Activated naive CD4-positive, alpha-beta T cell treated with anti-CD3 and anti-CD28 coated beads, Interleukin-2, amount 10 ng/mL, durations not matched to agents 7 days and 5 days (primary cell): ENCODE data around the gene AKT1S1.
A peak's percentile ranks its signal among the peaks of the same experiment; 100 is the strongest.

Source experiments
- CTCF ChIA-PET: fragments of 350-600 bp; sonication (Branson Sonifier 250); formaldehyde crosslinking; loops from one replicate; lab custom pipeline; 2021; ENCODE audit warnings: antibody characterized with exemption; lab: Charles Lee
- DNase-seq: peaks from one replicate; pipeline ENCODE4 v3.0.0-alpha.2; 2020
- H3K27ac Mint-ChIP-seq: one replicate; pipeline ENCODE4 v1.8.0; 2021; ENCODE audit warnings: mild to moderate bottlenecking, moderate library complexity, mixed read lengths
- H3K27me3 Mint-ChIP-seq: one replicate; pipeline ENCODE4 v1.8.0; 2021; ENCODE audit warnings: mild to moderate bottlenecking, mixed read lengths
- H3K36me3 Mint-ChIP-seq: one replicate; pipeline ENCODE4 v1.8.0; 2021; ENCODE audit warnings: mixed read lengths
- H3K4me1 Mint-ChIP-seq: one replicate; pipeline ENCODE4 v1.8.0; 2021; ENCODE audit warnings: mixed read lengths
- H3K4me3 Mint-ChIP-seq: one replicate; pipeline ENCODE4 v1.8.0; 2021; ENCODE audit warnings: mild to moderate bottlenecking, moderate library complexity, mixed read lengths
- H3K9me3 Mint-ChIP-seq: one replicate; pipeline ENCODE4 v1.8.0; 2021; ENCODE audit warnings: mixed read lengths

The AKT1S1 gene

GRCh38 chr19:49894011-49894664, 17.0 kb upstream of the AKT1S1 start:
- Mint-ChIP-seq H3K36me3 (peaks cover 2% of the 10 kb centered on the region), H3K9me3 (no peaks in the 10 kb centered on the region), H3K4me3 (no peak overlapping the region), H3K4me1 (peaks cover 42% of the 10 kb centered on the region), H3K27me3 (peaks cover 43% of the 10 kb centered on the region), H3K27ac (no peak overlapping the region)
- no peak for DNase-seq
- CTCF ChIA-PET, result interaction anchor here (1.4 kb wide), 1 partner anchor 17 kb away, joined by 4 read pairs; no protein-coding TSS in a partner anchor

DNA sequence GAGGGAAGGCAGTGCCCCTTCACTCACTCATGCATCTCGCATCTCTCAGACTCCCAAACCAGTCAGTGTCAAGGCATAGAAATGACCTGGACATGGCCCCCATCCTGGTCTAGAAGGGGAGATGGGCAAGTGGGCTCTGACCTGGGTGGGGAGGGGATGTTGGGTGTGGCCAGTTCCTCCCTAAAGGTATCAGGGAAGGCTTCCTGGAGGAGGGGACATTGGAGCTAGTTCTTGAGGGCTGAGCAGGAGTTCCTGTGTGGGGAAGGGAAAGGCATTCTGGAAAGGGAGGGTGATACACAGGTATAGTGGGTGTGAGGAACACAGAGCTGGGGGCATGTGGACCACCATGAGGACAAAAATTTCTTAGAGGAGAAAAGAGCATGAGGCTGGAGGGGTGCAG, 15.6 kb upstream of the AKT1S1 start:
- CTCF ChIA-PET, result no interaction called here

GRCh38 chr19:49891393-49891792, 14.2 kb upstream of the AKT1S1 start:
- H3K27ac Mint-ChIP-seq, result peak overlapping the region; percentile 75
- CTCF ChIA-PET, result interaction anchor here (1.1 kb wide), 1 partner anchor 82 kb away, joined by 3 read pairs; no protein-coding TSS in a partner anchor
- H3K9me3 Mint-ChIP-seq, result no peaks in the 10 kb centered on the region

More for the DNA sequence above, 15.6 kb upstream of the AKT1S1 start:
- Mint-ChIP-seq H3K4me3 (peak overlapping the region; percentile 26), H3K9me3 (no peaks in the 10 kb centered on the region), H3K4me1 (peaks cover 37% of the 10 kb centered on the region), H3K36me3 (peaks cover 2% of the 10 kb centered on the region), H3K27ac (no peak overlapping the region), H3K27me3 (peaks cover 43% of the 10 kb centered on the region)
- DNase-seq, result no peak

DNA sequence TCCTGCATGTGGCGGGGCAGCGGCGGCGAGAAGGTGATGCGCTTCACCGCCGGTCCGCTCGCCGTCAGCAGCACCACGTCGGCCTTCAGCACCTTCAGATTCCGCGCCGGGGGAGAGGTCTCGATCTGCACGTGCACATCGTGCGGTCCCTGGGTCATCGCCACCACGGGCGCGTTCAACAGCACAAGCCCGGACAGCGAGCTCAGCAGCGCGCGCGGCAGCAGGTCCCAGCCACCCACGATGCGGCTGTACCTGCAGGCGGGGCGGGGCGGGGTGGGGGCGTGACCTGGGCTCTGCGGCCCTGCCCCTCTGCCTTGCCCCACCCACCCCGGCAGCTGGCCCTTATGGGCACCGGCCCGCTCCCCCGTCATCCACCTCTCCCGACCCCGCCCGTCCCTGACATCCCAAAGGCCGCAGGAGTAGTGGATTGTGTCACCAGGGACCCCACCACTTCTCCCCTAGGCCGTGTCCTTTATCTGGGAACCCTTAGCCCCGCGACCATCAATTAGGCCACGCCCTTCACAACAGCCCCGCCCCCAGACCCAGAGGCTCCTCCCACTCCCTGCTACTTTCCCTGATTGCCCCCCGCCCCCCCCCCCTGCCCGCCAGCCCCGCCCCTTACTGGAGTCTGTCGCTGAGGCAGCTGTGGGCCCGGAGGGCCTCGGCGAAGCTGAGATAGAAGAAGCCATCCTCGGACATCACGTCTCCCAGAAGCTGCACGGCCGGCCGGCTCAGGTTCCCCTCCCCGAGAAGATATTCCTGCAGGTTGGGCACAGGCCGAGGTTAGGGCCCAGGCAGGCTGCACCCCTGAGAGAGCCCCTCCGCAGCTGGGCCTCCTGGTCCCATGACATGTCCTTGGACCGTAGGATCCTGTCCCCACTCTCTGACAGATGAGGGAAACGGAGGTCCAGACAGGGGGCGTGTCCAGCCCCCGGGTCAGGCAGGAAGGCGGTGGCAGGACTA, 13.5 kb upstream of the AKT1S1 start:
- peak; percentile 76 for DNase-seq
- Mint-ChIP-seq H3K36me3 (peaks cover 7% of the 10 kb centered on the region), H3K4me1 (peaks cover 17% of the 10 kb centered on the region), H3K27ac (peak overlapping the region; percentile 45), H3K4me3 (peak overlapping the region; percentile 66), H3K27me3 (peaks cover 38% of the 10 kb centered on the region), H3K9me3 (no peaks in the 10 kb centered on the region)
- CTCF ChIA-PET, result interaction anchor here (0.9 kb wide), 1 partner anchor 25 kb away, joined by 3 read pairs; no protein-coding TSS in a partner anchor

More at GRCh38 chr19:49891393-49891792, 14.2 kb upstream of the AKT1S1 start:
- DNase-seq, result no peak
- Mint-ChIP-seq H3K4me1 (peaks cover 24% of the 10 kb centered on the region), H3K4me3 (no peak overlapping the region), H3K27me3 (peaks cover 43% of the 10 kb centered on the region), H3K36me3 (peaks cover 4% of the 10 kb centered on the region)

DNA sequence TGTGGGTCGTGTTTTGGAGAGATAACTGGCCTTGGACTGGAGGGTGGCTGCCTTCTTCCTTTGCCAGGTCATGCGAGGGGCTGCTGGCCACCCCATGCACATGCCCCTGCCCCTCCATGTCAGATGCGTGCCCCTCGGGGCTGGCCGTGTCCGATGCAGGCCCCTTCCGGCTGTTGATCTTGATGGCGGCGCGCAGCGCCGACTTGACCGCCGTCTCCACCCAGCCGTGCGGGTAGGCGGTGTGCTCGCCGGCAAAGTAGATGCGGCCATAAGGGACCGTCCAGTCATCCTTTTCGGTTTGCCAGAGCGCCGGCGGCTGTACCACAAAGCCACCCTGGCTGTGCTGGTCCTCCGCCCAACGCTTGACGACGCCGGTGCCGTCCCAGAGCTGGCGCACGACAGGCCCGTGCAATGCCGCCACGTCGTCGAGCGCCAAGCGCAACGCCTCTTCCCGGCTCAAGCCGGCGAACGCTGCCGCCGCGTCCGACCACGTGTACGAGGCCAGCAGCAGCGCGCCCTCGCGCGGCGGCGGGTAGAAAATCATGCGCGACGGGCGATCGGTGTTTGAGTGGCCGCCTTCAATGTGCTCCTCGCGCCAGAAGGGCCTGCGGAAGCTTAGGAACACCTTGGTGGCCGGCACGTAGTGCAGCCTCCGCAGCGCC, 12.7 kb upstream of the AKT1S1 start:
- Mint-ChIP-seq H3K4me1 (peaks cover 14% of the 10 kb centered on the region), H3K27ac (peak overlapping the region; percentile 45), H3K27me3 (peaks cover 38% of the 10 kb centered on the region), H3K36me3 (peaks cover 13% of the 10 kb centered on the region), H3K9me3 (no peaks in the 10 kb centered on the region), H3K4me3 (peak overlapping the region; percentile 66)
- CTCF ChIA-PET, result interaction anchor here (0.5 to 0.9 kb wide), 2 partner anchors 25 to 28 kb away, joined by 3 read pairs; no protein-coding TSS in a partner anchor
- DNase-seq, result peak; percentile 83

GRCh38 chr19:49889038-49889686, 12.0 kb upstream of the AKT1S1 start:
- H3K4me1 Mint-ChIP-seq, result peaks cover 14% of the 10 kb centered on the region
- no peak for DNase-seq
- no peaks in the 10 kb centered on the region for H3K9me3 Mint-ChIP-seq
- CTCF ChIA-PET, result no interaction called here
- peaks cover 38% of the 10 kb centered on the region for H3K27me3 Mint-ChIP-seq
- H3K36me3 Mint-ChIP-seq, result peaks cover 18% of the 10 kb centered on the region
- H3K4me3 Mint-ChIP-seq, result no peak overlapping the region
- H3K27ac Mint-ChIP-seq, result no peak overlapping the region

DNA sequence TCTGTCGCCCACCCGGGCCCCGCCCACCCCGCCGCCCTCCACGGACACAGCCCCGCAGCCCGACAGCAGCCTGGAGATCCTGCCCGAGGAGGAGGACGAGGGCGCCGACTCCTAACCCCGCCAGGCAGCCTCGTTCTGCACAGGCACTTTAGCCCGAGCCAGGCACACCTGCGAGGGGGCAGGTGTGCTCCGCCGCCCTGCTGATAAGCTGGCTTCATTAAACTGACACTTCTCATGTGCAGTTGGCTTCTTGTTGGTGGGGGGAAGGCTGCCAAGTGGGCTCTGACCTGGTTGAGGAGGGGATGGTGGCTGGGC, 11.3 kb upstream of the AKT1S1 start:
- CTCF ChIA-PET, result interaction anchor here (0.6 kb wide), 1 partner anchor 818 kb away, joined by 3 read pairs; no protein-coding TSS in a partner anchor
- Mint-ChIP-seq H3K4me1 (peaks cover 14% of the 10 kb centered on the region), H3K4me3 (no peak overlapping the region)

GRCh38 chr19:49887665-49888509, 10.7 kb upstream of the AKT1S1 start:
- no peak overlapping the region for H3K4me3 Mint-ChIP-seq
- no peaks in the 10 kb centered on the region for H3K9me3 Mint-ChIP-seq
- DNase-seq, result no peak
- CTCF ChIA-PET, result interaction anchor here (0.6 kb wide), 1 partner anchor 819 kb away, joined by 3 read pairs; no protein-coding TSS in a partner anchor
- peaks cover 28% of the 10 kb centered on the region for H3K36me3 Mint-ChIP-seq
- H3K27ac Mint-ChIP-seq, result no peak overlapping the region
- H3K4me1 Mint-ChIP-seq, result peaks cover 14% of the 10 kb centered on the region
- peaks cover 32% of the 10 kb centered on the region for H3K27me3 Mint-ChIP-seq

More for the DNA sequence above, 11.3 kb upstream of the AKT1S1 start:
- H3K27me3 Mint-ChIP-seq, result peaks cover 37% of the 10 kb centered on the region
- peaks cover 22% of the 10 kb centered on the region for H3K36me3 Mint-ChIP-seq
- no peaks in the 10 kb centered on the region for H3K9me3 Mint-ChIP-seq
- DNase-seq, result no peak
- no peak overlapping the region for H3K27ac Mint-ChIP-seq

DNA sequence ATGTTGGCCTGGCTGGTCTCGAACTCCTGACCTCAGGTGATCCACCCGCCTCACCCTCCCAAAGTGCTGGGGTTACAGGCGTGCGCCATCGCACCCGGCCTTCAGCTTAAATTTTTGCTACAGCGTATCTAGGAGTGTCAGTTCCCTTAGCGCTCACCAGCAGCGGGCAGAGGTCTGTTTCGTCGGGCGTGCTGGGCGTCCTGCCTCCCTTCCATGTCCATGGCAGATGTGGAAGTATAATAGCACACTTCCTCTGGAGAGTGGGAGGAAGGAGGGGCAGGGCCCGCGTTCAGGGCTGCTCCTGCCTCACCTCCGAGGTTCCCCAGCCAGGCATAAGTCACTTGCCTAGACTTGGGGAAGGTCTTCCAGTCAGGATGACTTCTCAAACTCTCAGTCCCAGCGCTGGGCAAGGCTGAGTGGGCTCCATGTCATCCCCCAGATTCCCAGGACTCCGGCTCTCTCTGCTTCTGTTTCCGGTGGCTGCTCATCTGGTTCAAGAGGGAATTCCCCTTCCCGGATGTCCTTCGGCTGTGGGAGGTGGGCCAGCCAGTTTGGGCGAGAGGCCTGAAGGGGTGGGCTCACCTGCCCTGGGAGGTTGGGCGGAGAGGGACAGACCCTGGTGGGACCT, 10.0 kb upstream of the AKT1S1 start:
- CTCF ChIA-PET, result no interaction called here

GRCh38 chr19:49884760-49885159, 7.6 kb upstream of the AKT1S1 start:
- H3K4me1 Mint-ChIP-seq, result peaks cover 4% of the 10 kb centered on the region
- no peaks in the 10 kb centered on the region for H3K9me3 Mint-ChIP-seq
- CTCF ChIA-PET, result interaction anchor here (0.6 kb wide), 1 partner anchor 103 kb away, joined by 3 read pairs; no protein-coding TSS in a partner anchor
- H3K27me3 Mint-ChIP-seq, result peaks cover under 1% of the 10 kb centered on the region
- DNase-seq, result no peak
- peaks cover 42% of the 10 kb centered on the region for H3K36me3 Mint-ChIP-seq
- H3K4me3 Mint-ChIP-seq, result no peak overlapping the region
- no peak overlapping the region for H3K27ac Mint-ChIP-seq

More for the DNA sequence above, 10.0 kb upstream of the AKT1S1 start:
- Mint-ChIP-seq H3K4me1 (peaks cover 10% of the 10 kb centered on the region), H3K9me3 (no peaks in the 10 kb centered on the region), H3K4me3 (no peak overlapping the region), H3K27ac (no peak overlapping the region), H3K36me3 (peaks cover 31% of the 10 kb centered on the region), H3K27me3 (peaks cover 24% of the 10 kb centered on the region)
- DNase-seq, result no peak

- DNase-seq, result no peak
Measured at GRCh38 chr19:49884109-49884508, 7.0 kb upstream of the AKT1S1 start.

DNA sequence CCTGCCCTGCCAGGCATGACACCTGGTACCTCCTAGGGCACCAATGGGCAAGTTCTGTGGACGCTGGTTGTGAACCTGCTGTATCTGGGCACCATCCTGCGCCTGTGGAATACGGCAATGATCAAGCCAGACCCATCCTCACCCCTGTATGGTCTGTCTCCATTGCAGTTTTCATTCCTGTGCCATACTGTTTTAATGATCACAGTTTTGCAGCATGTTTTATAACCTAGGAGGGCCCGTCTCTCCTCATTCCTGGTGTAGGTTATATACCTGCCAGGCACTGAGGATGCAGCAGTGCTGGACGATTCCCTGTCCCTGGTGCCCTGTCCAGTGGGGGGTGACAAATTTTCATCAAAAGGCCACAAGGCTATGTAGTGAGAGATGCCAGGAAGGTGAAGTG, 5.9 kb upstream of the AKT1S1 start:
- H3K36me3 Mint-ChIP-seq, result peaks cover 50% of the 10 kb centered on the region
- no peaks in the 10 kb centered on the region for H3K27me3 Mint-ChIP-seq
- no peaks in the 10 kb centered on the region for H3K9me3 Mint-ChIP-seq
- peaks cover 12% of the 10 kb centered on the region for H3K4me1 Mint-ChIP-seq
- no peak for DNase-seq
- H3K27ac Mint-ChIP-seq, result no peak overlapping the region
- no peak overlapping the region for H3K4me3 Mint-ChIP-seq
- CTCF ChIA-PET, result no interaction called here

More at GRCh38 chr19:49884109-49884508, 7.0 kb upstream of the AKT1S1 start:
- Mint-ChIP-seq H3K9me3 (no peaks in the 10 kb centered on the region), H3K36me3 (peaks cover 43% of the 10 kb centered on the region), H3K4me3 (no peak overlapping the region), H3K4me1 (peaks cover 6% of the 10 kb centered on the region), H3K27ac (no peak overlapping the region), H3K27me3 (no peaks in the 10 kb centered on the region)
- CTCF ChIA-PET, result no interaction called here
